HepG2 (cell line): ENCODE data around the gene TDG. TPM values are rescaled to one million over a fixed set of nuclear protein-coding genes. Genes with fewer than 3 reads are reported as not detected.

Source experiments
- AGO1 ChIP-seq: fragments of 200-400 bp; formaldehyde crosslinking; IDR thresholded peaks from 2 replicates; pipeline ENCODE4 v1.6.1; 2017; ENCODE audit warnings: mild to moderate bottlenecking, low read depth, low read length, moderate library complexity; ENCODE audit not compliant: poor library complexity, severe bottlenecking
- AHR ChIP-seq: IDR thresholded peaks from 2 replicates; pipeline ENCODE4 v1.6.1; 2018; ENCODE audit warnings: missing genetic modification reagents, missing compliant biosample characterization
- ARNT ChIP-seq: fragments of 450-650 bp; IDR thresholded peaks from 2 replicates; pipeline ENCODE4 v1.6.1; 2017
- BRD4 ChIP-seq: sonication (generic); formaldehyde crosslinking; IDR thresholded peaks from 2 replicates; pipeline ENCODE4 v1.4.0; 2020; ENCODE audit warnings: missing genetic modification reagents
- CHD4 ChIP-seq: fragments of 200-600 bp; sonication (generic); IDR thresholded peaks from 2 replicates; pipeline ENCODE4 v1.7.0; 2017; ENCODE audit warnings: mild to moderate bottlenecking, low read length, borderline replicate concordance
- ELF3 ChIP-seq: IDR thresholded peaks from 2 replicates; pipeline ENCODE4 v1.6.1; 2016; ENCODE audit warnings: missing genetic modification reagents, missing compliant biosample characterization
- FIP1L1 ChIP-seq: fragments of 200-400 bp; formaldehyde crosslinking; IDR thresholded peaks from 2 replicates; pipeline ENCODE4 v1.6.1; 2018; ENCODE audit warnings: low read depth, mild to moderate bottlenecking, low read length, moderate library complexity, borderline replicate concordance; ENCODE audit not compliant: insufficient read depth
- GABPB1 ChIP-seq: IDR thresholded peaks from 2 replicates; pipeline ENCODE4 v1.6.1; 2016; ENCODE audit warnings: mild to moderate bottlenecking, missing genetic modification reagents, moderate library complexity, missing compliant biosample characterization
- HNRNPL ChIP-seq: fragments of 200-400 bp; formaldehyde crosslinking; IDR thresholded peaks from 2 replicates; pipeline ENCODE4 v1.6.1; 2017; ENCODE audit warnings: mild to moderate bottlenecking, low read depth, low read length
- IRF1 ChIP-seq: sonication (generic); formaldehyde crosslinking; IDR thresholded peaks from 2 replicates; pipeline ENCODE4 v1.4.0; 2020; ENCODE audit warnings: low read depth, mild to moderate bottlenecking, missing genetic modification reagents
- NAIF1 ChIP-seq: sonication (generic); formaldehyde crosslinking; IDR thresholded peaks from 2 replicates; pipeline ENCODE4 v1.5.0; 2020; ENCODE audit warnings: mild to moderate bottlenecking, missing genetic modification reagents, borderline replicate concordance
- NR1H2 ChIP-seq: sonication (generic); formaldehyde crosslinking; IDR thresholded peaks from 2 replicates; pipeline ENCODE4 v1.8.1; 2022; ENCODE audit warnings: low read depth, missing genetic modification reagents, borderline replicate concordance
- NRL ChIP-seq: sonication (generic); formaldehyde crosslinking; IDR thresholded peaks from 2 replicates; pipeline ENCODE4 v1.5.0; 2020; ENCODE audit warnings: missing genetic modification reagents, mild to moderate bottlenecking, moderate library complexity, borderline replicate concordance
- PHF5A ChIP-seq: IDR thresholded peaks from one replicate; pipeline ENCODE4 v1.6.1; 2018; ENCODE audit warnings: low read depth, missing genetic modification reagents; ENCODE audit not compliant: unreplicated experiment
- SMARCE1 ChIP-seq: fragments of 450-650 bp; IDR thresholded peaks from 2 replicates; pipeline ENCODE4 v1.6.1; 2017; ENCODE audit warnings: borderline replicate concordance
- SRSF4 ChIP-seq: fragments of 200-400 bp; formaldehyde crosslinking; IDR thresholded peaks from one replicate; pipeline ENCODE4 v1.6.1; 2018; ENCODE audit warnings: mild to moderate bottlenecking, low read depth, low read length, moderate library complexity; ENCODE audit not compliant: poor library complexity, severe bottlenecking
- TBP ChIP-seq: sonication (generic); formaldehyde crosslinking; IDR thresholded peaks from 2 replicates; pipeline ENCODE4 v1.5.0; 2020; ENCODE audit warnings: missing genetic modification reagents
- TBX2 ChIP-seq: sonication (generic); formaldehyde crosslinking; IDR thresholded peaks from 2 replicates; pipeline ENCODE4 v1.5.0; 2020; ENCODE audit warnings: missing genetic modification reagents, mild to moderate bottlenecking, borderline replicate concordance
- TRIM22 ChIP-seq: fragments of 450-650 bp; IDR thresholded peaks from 2 replicates; pipeline ENCODE4 v1.6.1; 2017
- WIZ ChIP-seq: sonication (generic); formaldehyde crosslinking; IDR thresholded peaks from 2 replicates; pipeline ENCODE4 v1.5.1; 2020; ENCODE audit warnings: mild to moderate bottlenecking, missing genetic modification reagents
- ZBTB43 ChIP-seq: sonication (generic); formaldehyde crosslinking; conservative IDR thresholded peaks from 2 replicates; pipeline ENCODE4 v1.4.0; 2020; ENCODE audit warnings: missing genetic modification reagents
- ZNF136 ChIP-seq: sonication (generic); formaldehyde crosslinking; IDR thresholded peaks from 2 replicates; pipeline ENCODE4 v1.8.1; 2022; ENCODE audit warnings: low read depth, mild to moderate bottlenecking, moderate library complexity, missing genetic modification reagents
- ZNF225 ChIP-seq: sonication (generic); formaldehyde crosslinking; IDR thresholded peaks from 2 replicates; pipeline ENCODE4 v1.4.0; 2020; ENCODE audit warnings: mild to moderate bottlenecking, missing genetic modification reagents
- ZNF274 ChIP-seq: sonication (generic); formaldehyde crosslinking; IDR thresholded peaks from 2 replicates; pipeline ENCODE4 v1.5.1; 2020; ENCODE audit warnings: mild to moderate bottlenecking, missing genetic modification reagents
- ZNF317 ChIP-seq: sonication (generic); formaldehyde crosslinking; IDR thresholded peaks from 2 replicates; pipeline ENCODE4 v1.5.0; 2020; ENCODE audit warnings: mild to moderate bottlenecking, missing genetic modification reagents
- ZNF558 ChIP-seq: sonication (generic); formaldehyde crosslinking; IDR thresholded peaks from 2 replicates; pipeline ENCODE4 v1.9.0; 2022; ENCODE audit warnings: mild to moderate bottlenecking, missing genetic modification reagents, borderline replicate concordance
- ZNF75D ChIP-seq: sonication (generic); formaldehyde crosslinking; IDR thresholded peaks from 2 replicates; pipeline ENCODE4 v1.8.1; 2023; ENCODE audit warnings: missing genetic modification reagents, mild to moderate bottlenecking, borderline replicate concordance
- ZNF772 ChIP-seq: sonication (generic); formaldehyde crosslinking; IDR thresholded peaks from 2 replicates; pipeline ENCODE4 v1.5.0; 2020; ENCODE audit warnings: mild to moderate bottlenecking, missing genetic modification reagents
- polyA plus RNA-seq, 8 experiments: library from polyadenylated mRNA; depleted of rRNA in 3 of 8; stranded (reverse) in 7 of 8; unstranded in 1 of 8; fragments of >200 nt; fragmentation: Illumina TruSeq in 4 of 8; extraction: Trizol in 4 of 8; gene quantifications; 2 replicates each; pipeline versions ENCODE4 v1.2.1 to v1.2.3, GENCODE V29; 2011 to 2016; ENCODE audit warnings: low read depth in 4 of 8, missing spikeins in 1 of 8, mixed read lengths in 1 of 8; ENCODE audit not compliant: insufficient read depth in 1 of 8
- total RNA-seq, 5 experiments: library from RNA; depleted of rRNA; stranded (reverse); fragments of >200 nt; fragmentation: Illumina TruSeq; extraction: Trizol; gene quantifications; 2 replicates each; pipeline ENCODE4 v1.2.3, GENCODE V29; 2016; ENCODE audit warnings: low read depth in 1 of 5

The TDG gene
- total and polyA plus RNA-seq, 2 of the 13 experiments (the other 11 are each of a cell fraction or from before 2014, with no cell fraction given) = 14.2 to 19.5 TPM

- TF ChIP-seq ELF3 (CRISPR knock-in tag) = peak; percentile 72; the same call in 1 of the 2 replicates
- no peak for TF ChIP-seq ZNF136 (CRISPR knock-in tag)
- TF ChIP-seq IRF1 (CRISPR knock-in tag) = no peak
- TF ChIP-seq ARNT = no peak
- TF ChIP-seq ZNF225 = 0 out of 2 replicates have a peak, but pooled peaks have one; percentile 50
- no peak for TF ChIP-seq NR1H2 (CRISPR knock-in tag)
- TF ChIP-seq FIP1L1 = no peak
- peak; percentile 92 for TF ChIP-seq GABPB1 (CRISPR knock-in tag)
- TF ChIP-seq AGO1 = no peak
- peak; percentile 68; the same call in 1 of the 2 replicates for TF ChIP-seq BRD4 (CRISPR knock-in tag)
- TF ChIP-seq HNRNPL = 0 out of 2 replicates have a peak, but pooled peaks have one; percentile 26
- TF ChIP-seq TBP = no peak
- TF ChIP-seq CHD4 = no peak
- TF ChIP-seq ZNF274 (CRISPR knock-in tag) = peak; percentile 55; the same call in 1 of the 2 replicates
- TF ChIP-seq TBX2 (CRISPR knock-in tag) = peak; percentile 97
- TF ChIP-seq WIZ (CRISPR knock-in tag) = no peak; the same call in 1 of the 2 replicates
- no peak; the same call in 1 of the 2 replicates for TF ChIP-seq NRL
- no peak for TF ChIP-seq SRSF4
- TF ChIP-seq ZNF75D = no peak
- TF ChIP-seq ZBTB43 (CRISPR knock-in tag) = no peak; the same call in 1 of the 2 replicates
- no peak for TF ChIP-seq NAIF1 (CRISPR knock-in tag)
- no peak; the same call in 1 of the 2 replicates for TF ChIP-seq ZNF558 (CRISPR knock-in tag)
- TF ChIP-seq SMARCE1 = no peak
- TF ChIP-seq TRIM22 = no peak
- no peak for TF ChIP-seq ZNF317 (CRISPR knock-in tag)
- TF ChIP-seq ZNF772 (CRISPR knock-in tag) = peak; percentile 90
- no peak for TF ChIP-seq PHF5A (CRISPR knock-in tag)
- no peak for TF ChIP-seq AHR (CRISPR knock-in tag)
Observed at GRCh38 chr12:103930034-103930786, 35.5 kb upstream of the TDG start, which contains the start of gene HSP90B1 (continued).
